Liver (tissue), 9 donors: ENCODE data around the gene ASAP2. TPM values are rescaled to one million over a fixed set of nuclear protein-coding genes. Genes with fewer than 3 reads are reported as not detected.

Experiments
- DNase-seq: peaks from one replicate; pipeline ENCODE4 v3.0.0-alpha.2; 2017; ENCODE audit warnings: low spot score
- H3K27ac ChIP-seq, 2 donors: one replicate each; pipeline ENCODE4 v1.7.0; 2013; ENCODE audit warnings: inconsistent platforms in 2 of 2, low read length in 2 of 2, control low read depth in 1 of 2, low read depth in 1 of 2, mild to moderate bottlenecking in 1 of 2
- H3K27me3 ChIP-seq, 4 donors: one replicate each; pipeline versions ENCODE4 v1.6.1 to v1.7.0; 2013; ENCODE audit warnings: low read length in 3 of 4, inconsistent platforms in 1 of 4, mild to moderate bottlenecking in 1 of 4, moderate library complexity in 1 of 4; ENCODE audit not compliant: control insufficient read depth in 4 of 4, insufficient read depth in 4 of 4
- H3K36me3 ChIP-seq, 4 donors: one replicate each; pipeline versions ENCODE4 v1.6.1 to v1.7.0; 2013; ENCODE audit warnings: low read length in 3 of 4, mild to moderate bottlenecking in 3 of 4, low read depth in 1 of 4, moderate library complexity in 1 of 4; ENCODE audit not compliant: control insufficient read depth in 4 of 4, insufficient read depth in 3 of 4
- H3K4me1 ChIP-seq, 4 donors: one replicate each; pipeline versions ENCODE4 v1.6.1 to v1.7.0; 2013; ENCODE audit warnings: low read length in 3 of 4, mild to moderate bottlenecking in 3 of 4, moderate library complexity in 1 of 4; ENCODE audit not compliant: control insufficient read depth in 4 of 4, insufficient read depth in 4 of 4
- H3K4me3 ChIP-seq, 3 donors: one replicate each; pipeline versions ENCODE4 v1.6.1 to v1.7.0; 2013; ENCODE audit warnings: low read length in 3 of 3, control low read depth in 1 of 3, low read depth in 1 of 3, mild to moderate bottlenecking in 1 of 3
- H3K9ac ChIP-seq, 2 donors: one replicate each; pipeline ENCODE4 v1.7.0; 2013; ENCODE audit warnings: low read length in 2 of 2, mild to moderate bottlenecking in 2 of 2, moderate library complexity in 2 of 2, control low read depth in 1 of 2, low read depth in 1 of 2
- H3K9me3 ChIP-seq, 4 donors: one replicate each; pipeline versions ENCODE4 v1.6.1 to v1.7.0; 2013; ENCODE audit warnings: low read length in 3 of 4; ENCODE audit not compliant: control insufficient read depth in 4 of 4
- EGR1 ChIP-seq, 2 donors: IDR thresholded peaks; 2 replicates each; pipeline ENCODE4 v1.6.1; 2016 to 2018; ENCODE audit warnings: antibody characterized with exemption in 2 of 2, low read depth in 2 of 2
- FOXA1 ChIP-seq: IDR thresholded peaks from 2 replicates; pipeline ENCODE4 v1.6.1; 2016; ENCODE audit warnings: antibody characterized with exemption
- FOXA2 ChIP-seq: IDR thresholded peaks from 2 replicates; pipeline ENCODE4 v1.6.1; 2016; ENCODE audit warnings: antibody characterized with exemption
- GABPA ChIP-seq, 2 donors: IDR thresholded peaks in 1 of 2; conservative IDR thresholded peaks in 1 of 2; 2 replicates each; pipeline ENCODE4 v1.6.1; 2016; ENCODE audit warnings: antibody characterized with exemption in 2 of 2, mild to moderate bottlenecking in 1 of 2, moderate library complexity in 1 of 2
- HNF4A ChIP-seq, 2 donors: conservative IDR thresholded peaks; 2 replicates each; pipeline ENCODE4 v1.6.1; 2016; ENCODE audit warnings: antibody characterized with exemption in 2 of 2, mild to moderate bottlenecking in 2 of 2
- HNF4G ChIP-seq: IDR thresholded peaks from 2 replicates; pipeline ENCODE4 v1.6.1; 2016; ENCODE audit warnings: antibody characterized with exemption
- JUND ChIP-seq, 2 donors: IDR thresholded peaks; 2 replicates each; pipeline ENCODE4 v1.6.1; 2016; ENCODE audit warnings: antibody characterized with exemption in 2 of 2
- NR2F2 ChIP-seq: IDR thresholded peaks from 2 replicates; pipeline ENCODE4 v1.6.1; 2016; ENCODE audit warnings: antibody characterized with exemption
- RAD21 ChIP-seq, 2 donors: IDR thresholded peaks; 2 replicates each; pipeline ENCODE4 v1.6.1; 2016; ENCODE audit warnings: antibody characterized with exemption in 2 of 2, mild to moderate bottlenecking in 2 of 2
- RXRA ChIP-seq, 2 donors: IDR thresholded peaks; 2 replicates each; pipeline ENCODE4 v1.6.1; 2017 to 2018; ENCODE audit warnings: antibody characterized with exemption in 2 of 2, mild to moderate bottlenecking in 1 of 2
- SP1 ChIP-seq: IDR thresholded peaks from 2 replicates; pipeline ENCODE4 v1.6.1; 2018; ENCODE audit warnings: antibody characterized with exemption, mild to moderate bottlenecking
- TAF1 ChIP-seq: conservative IDR thresholded peaks from 2 replicates; pipeline ENCODE4 v1.6.1; 2016; ENCODE audit warnings: antibody characterized with exemption, mild to moderate bottlenecking
- YY1 ChIP-seq: IDR thresholded peaks from 2 replicates; pipeline ENCODE4 v1.6.1; 2016; ENCODE audit warnings: antibody characterized with exemption, mild to moderate bottlenecking
- WGBS: extraction: QIAGEN DNeasy Blood & Tissue Kit; methylation state at CpG from one replicate; pipeline ENCODE4 v1.1.7; 2013; 5-methylcytosine and 5-hydroxymethylcytosine counted together
- polyA plus RNA-seq, 2 donors: library from polyadenylated mRNA; stranded (reverse) in 1 of 2; unstranded in 1 of 2; fragments of 200-250 nt in 1 of 2; fragments of >200 nt in 1 of 2; fragmentation: Nextera tagmentation in 1 of 2; extraction: Ambion mirVana in 1 of 2; gene quantifications; one replicate each; pipeline versions ENCODE4 v1.2.1 to v1.2.3, GENCODE V29; 2013 to 2015
- total RNA-seq, 2 donors: library from RNA; depleted of rRNA; stranded (reverse); fragments of >200 nt; gene quantifications; one replicate each; pipeline ENCODE4 v1.2.3, GENCODE V29; 2014
- TF ChIP-seq, protein P1 (sequence below): IDR thresholded peaks from 2 replicates; pipeline ENCODE4 v1.6.1; 2016; ENCODE audit warnings: antibody characterized with exemption, mild to moderate bottlenecking
- TF ChIP-seq, protein P2 (sequence below): IDR thresholded peaks from 2 replicates; pipeline ENCODE4 v1.6.1; 2016; ENCODE audit warnings: antibody characterized with exemption
- TF ChIP-seq, protein P3 (sequence below): IDR thresholded peaks from 2 replicates; pipeline ENCODE4 v1.6.1; 2016; ENCODE audit warnings: antibody characterized with exemption
- TF ChIP-seq, protein P4 (sequence below): fragments of 150-350 bp; IDR thresholded peaks from 2 replicates; pipeline ENCODE4 v1.5.1; 2017; ENCODE audit warnings: improper control_type of control experiment, low read depth, low read length; ENCODE audit not compliant: missing input control
- TF ChIP-seq, protein P5 (sequence below): IDR thresholded peaks from 2 replicates; pipeline ENCODE4 v1.6.1; 2016; ENCODE audit warnings: antibody characterized with exemption
- donor health status: healthy.
- donor health status: healthy.
- donor health status: healthy.
- donor health status: healthy.
- donor health status: healthy.

ASAP2 gene
- total and polyA plus RNA-seq, 4 donors = 0.36 to 5.9 (median 2.6) TPM

DNA sequence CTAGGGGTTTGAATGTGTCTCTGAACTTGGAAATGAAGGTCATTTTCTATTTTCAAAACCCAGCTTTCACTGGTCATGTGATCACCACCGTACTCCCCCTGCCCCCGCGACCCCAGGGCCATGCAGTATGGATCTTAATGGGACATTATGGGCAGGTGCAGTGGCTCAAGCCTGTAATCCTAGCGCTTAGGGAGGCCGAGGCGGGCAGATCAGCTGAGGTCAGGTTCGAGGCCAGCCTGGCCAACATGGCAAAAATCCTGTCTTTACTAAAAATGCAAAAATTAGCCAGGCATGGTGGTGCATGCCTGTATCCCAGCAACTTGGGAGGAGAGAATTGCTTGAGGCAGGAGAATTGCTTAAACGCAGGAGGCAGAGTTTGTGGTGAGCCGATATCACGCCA lies 139.4 kb downstream of the ASAP2 start (continued):
- TF ChIP-seq, protein P1, sequence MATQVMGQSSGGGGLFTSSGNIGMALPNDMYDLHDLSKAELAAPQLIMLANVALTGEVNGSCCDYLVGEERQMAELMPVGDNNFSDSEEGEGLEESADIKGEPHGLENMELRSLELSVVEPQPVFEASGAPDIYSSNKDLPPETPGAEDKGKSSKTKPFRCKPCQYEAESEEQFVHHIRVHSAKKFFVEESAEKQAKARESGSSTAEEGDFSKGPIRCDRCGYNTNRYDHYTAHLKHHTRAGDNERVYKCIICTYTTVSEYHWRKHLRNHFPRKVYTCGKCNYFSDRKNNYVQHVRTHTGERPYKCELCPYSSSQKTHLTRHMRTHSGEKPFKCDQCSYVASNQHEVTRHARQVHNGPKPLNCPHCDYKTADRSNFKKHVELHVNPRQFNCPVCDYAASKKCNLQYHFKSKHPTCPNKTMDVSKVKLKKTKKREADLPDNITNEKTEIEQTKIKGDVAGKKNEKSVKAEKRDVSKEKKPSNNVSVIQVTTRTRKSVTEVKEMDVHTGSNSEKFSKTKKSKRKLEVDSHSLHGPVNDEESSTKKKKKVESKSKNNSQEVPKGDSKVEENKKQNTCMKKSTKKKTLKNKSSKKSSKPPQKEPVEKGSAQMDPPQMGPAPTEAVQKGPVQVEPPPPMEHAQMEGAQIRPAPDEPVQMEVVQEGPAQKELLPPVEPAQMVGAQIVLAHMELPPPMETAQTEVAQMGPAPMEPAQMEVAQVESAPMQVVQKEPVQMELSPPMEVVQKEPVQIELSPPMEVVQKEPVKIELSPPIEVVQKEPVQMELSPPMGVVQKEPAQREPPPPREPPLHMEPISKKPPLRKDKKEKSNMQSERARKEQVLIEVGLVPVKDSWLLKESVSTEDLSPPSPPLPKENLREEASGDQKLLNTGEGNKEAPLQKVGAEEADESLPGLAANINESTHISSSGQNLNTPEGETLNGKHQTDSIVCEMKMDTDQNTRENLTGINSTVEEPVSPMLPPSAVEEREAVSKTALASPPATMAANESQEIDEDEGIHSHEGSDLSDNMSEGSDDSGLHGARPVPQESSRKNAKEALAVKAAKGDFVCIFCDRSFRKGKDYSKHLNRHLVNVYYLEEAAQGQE = no peak

DNA sequence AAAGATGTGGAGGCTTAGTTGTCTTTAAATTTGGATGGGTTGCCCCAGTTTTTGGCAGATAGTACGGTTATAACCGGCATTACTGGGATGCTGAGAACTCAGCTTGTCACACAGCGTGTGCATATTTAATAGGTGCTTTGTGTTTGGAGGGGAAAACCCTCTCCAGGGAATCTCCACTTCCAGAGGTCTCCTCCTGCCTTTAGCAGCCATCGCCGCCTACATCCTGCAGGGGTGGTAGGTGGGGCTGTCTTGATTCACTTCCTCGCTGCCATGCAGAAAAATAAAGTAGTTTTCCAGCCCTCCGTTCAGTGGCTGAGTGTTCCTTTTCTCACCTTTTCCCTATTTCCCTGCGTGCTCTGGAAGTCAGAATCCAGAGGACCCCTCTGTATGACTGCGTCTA lies 140.3 kb downstream of the ASAP2 start:
- DNase-seq = no peak
- H3K27ac ChIP-seq = peak overlapping the region in 1 of 2 donors; percentile 0
- no peak overlapping the region for H3K4me3 ChIP-seq
- H3K9me3 ChIP-seq = no peaks in the 10 kb centered on the region
- no peaks in the 10 kb centered on the region for H3K27me3 ChIP-seq
- H3K4me1 ChIP-seq = peaks cover 0 to 5% (median 3%) of the 10 kb centered on the region in 4 donors
- peaks cover 0 to 4% (median 0%) of the 10 kb centered on the region in 4 donors for H3K36me3 ChIP-seq
- no peak overlapping the region for H3K9ac ChIP-seq
- TF ChIP-seq HNF4G (no peak), FOXA1 (no peak), EGR1 (IDR thresholded peaks at IDR 0.05; ENCODE audit: low read depth in 2 of 2) (no peak), RXRA (IDR thresholded peaks at IDR 0.05) (no peak), JUND (IDR thresholded peaks at IDR 0.05) (no peak), SP1 (no peak), FOXA2 (no peak), NR2F2 (no peak), GABPA (IDR thresholded peaks at IDR 0.05 in 1 of 2, conservative IDR thresholded peaks at IDR 0.05 in 1 of 2) (no peak), YY1 (no peak), RAD21 (IDR thresholded peaks at IDR 0.05) (no peak), TAF1 (no peak), HNF4A (conservative IDR thresholded peaks at IDR 0.05) (no peak)
- TF ChIP-seq, protein P2, sequence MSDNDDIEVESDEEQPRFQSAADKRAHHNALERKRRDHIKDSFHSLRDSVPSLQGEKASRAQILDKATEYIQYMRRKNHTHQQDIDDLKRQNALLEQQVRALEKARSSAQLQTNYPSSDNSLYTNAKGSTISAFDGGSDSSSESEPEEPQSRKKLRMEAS = no peak
- TF ChIP-seq, protein P3, sequence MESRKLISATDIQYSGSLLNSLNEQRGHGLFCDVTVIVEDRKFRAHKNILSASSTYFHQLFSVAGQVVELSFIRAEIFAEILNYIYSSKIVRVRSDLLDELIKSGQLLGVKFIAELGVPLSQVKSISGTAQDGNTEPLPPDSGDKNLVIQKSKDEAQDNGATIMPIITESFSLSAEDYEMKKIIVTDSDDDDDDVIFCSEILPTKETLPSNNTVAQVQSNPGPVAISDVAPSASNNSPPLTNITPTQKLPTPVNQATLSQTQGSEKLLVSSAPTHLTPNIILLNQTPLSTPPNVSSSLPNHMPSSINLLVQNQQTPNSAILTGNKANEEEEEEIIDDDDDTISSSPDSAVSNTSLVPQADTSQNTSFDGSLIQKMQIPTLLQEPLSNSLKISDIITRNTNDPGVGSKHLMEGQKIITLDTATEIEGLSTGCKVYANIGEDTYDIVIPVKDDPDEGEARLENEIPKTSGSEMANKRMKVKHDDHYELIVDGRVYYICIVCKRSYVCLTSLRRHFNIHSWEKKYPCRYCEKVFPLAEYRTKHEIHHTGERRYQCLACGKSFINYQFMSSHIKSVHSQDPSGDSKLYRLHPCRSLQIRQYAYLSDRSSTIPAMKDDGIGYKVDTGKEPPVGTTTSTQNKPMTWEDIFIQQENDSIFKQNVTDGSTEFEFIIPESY = no peak
- TF ChIP-seq, protein P4, sequence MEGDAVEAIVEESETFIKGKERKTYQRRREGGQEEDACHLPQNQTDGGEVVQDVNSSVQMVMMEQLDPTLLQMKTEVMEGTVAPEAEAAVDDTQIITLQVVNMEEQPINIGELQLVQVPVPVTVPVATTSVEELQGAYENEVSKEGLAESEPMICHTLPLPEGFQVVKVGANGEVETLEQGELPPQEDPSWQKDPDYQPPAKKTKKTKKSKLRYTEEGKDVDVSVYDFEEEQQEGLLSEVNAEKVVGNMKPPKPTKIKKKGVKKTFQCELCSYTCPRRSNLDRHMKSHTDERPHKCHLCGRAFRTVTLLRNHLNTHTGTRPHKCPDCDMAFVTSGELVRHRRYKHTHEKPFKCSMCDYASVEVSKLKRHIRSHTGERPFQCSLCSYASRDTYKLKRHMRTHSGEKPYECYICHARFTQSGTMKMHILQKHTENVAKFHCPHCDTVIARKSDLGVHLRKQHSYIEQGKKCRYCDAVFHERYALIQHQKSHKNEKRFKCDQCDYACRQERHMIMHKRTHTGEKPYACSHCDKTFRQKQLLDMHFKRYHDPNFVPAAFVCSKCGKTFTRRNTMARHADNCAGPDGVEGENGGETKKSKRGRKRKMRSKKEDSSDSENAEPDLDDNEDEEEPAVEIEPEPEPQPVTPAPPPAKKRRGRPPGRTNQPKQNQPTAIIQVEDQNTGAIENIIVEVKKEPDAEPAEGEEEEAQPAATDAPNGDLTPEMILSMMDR = no peak
- TF ChIP-seq, protein P1 = no peak
- TF ChIP-seq, protein P5, sequence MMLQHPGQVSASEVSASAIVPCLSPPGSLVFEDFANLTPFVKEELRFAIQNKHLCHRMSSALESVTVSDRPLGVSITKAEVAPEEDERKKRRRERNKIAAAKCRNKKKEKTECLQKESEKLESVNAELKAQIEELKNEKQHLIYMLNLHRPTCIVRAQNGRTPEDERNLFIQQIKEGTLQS = no peak
- 95% methylated on average over 9 of the region's 9 CpGs for WGBS
